GM12801 (cell line): ENCODE results near the gene C1QL3.

ENCODE experiments used
- TF ChIP-seq, protein P1 (sequence below): IDR thresholded peaks from one replicate; pipeline ENCODE4 v1.5.1; 2011; ENCODE audit warnings: control low read depth; ENCODE audit not compliant: insufficient read length; ENCODE audit errors: extremely low read depth

Gene C1QL3

DNA sequence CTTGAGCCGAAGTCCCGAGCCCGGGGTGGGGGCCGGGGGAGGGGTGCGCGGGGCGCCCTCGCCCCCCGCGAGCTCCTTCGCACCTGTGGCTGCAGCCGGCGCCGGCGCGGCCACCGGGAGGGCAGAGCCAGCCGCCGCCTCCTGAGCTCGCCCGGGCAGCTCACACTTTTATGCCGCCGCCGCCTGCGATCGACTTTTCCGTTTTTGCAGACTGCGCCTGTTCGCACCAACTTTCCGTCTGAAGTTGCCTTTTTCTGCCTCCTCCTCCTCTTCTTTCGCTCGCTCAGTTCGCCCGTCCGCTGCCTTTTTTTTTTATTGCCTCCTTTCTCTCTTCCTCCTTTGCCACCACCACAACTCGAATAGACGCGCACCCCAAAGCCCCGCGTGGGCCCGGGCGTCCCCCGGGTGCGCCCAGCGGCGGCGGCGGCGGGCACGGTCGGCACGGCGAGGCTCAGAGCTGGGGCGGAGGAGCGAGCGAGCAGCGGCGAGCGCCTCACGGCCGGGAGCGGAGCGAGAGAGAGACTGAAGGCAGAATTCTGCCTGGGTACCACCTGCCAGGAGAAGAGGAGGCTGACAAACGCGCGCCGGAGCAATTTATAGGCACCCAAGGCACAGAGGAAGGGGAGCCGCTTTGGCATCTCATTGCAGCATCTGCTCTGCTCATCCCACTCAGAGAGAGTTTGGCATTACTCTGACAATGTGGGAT, at the start of gene C1QL3:
Gene C1QL3, minus strand, starts transcription at position 569 of the 706 bp plus-strand sequence. CDS start 814 bp downstream, outside the sequence.
- TF ChIP-seq, protein P1, sequence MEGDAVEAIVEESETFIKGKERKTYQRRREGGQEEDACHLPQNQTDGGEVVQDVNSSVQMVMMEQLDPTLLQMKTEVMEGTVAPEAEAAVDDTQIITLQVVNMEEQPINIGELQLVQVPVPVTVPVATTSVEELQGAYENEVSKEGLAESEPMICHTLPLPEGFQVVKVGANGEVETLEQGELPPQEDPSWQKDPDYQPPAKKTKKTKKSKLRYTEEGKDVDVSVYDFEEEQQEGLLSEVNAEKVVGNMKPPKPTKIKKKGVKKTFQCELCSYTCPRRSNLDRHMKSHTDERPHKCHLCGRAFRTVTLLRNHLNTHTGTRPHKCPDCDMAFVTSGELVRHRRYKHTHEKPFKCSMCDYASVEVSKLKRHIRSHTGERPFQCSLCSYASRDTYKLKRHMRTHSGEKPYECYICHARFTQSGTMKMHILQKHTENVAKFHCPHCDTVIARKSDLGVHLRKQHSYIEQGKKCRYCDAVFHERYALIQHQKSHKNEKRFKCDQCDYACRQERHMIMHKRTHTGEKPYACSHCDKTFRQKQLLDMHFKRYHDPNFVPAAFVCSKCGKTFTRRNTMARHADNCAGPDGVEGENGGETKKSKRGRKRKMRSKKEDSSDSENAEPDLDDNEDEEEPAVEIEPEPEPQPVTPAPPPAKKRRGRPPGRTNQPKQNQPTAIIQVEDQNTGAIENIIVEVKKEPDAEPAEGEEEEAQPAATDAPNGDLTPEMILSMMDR = no peak

DNA sequence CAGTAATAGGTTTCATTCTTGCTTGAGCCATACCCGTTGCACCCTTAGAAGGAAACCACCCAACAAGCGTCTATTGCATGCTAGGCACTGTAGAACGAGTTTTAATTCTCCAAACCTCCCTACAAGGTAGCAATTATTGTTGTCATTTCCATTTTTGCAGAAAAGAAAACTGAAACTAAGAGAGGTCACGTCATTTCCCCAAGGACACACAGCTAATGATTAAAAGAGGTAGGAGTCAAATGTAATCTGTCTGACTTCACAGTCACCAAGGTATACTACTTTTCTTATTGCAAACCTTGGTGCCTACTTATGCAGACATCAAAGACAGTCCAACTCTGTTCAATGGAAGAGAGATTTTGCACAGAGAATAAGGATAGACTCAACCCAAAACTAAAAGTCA, 49.1 kb upstream of the C1QL3 start:
- TF ChIP-seq, protein P1 = no peak

GRCh38 chr10:16566202-16566805, 44.6 kb upstream of the C1QL3 start:
- TF ChIP-seq, protein P1 = no peak

- TF ChIP-seq, protein P1 = no peak
Measured at GRCh38 chr10:16565604-16566003, 43.9 kb upstream of the C1QL3 start.

DNA sequence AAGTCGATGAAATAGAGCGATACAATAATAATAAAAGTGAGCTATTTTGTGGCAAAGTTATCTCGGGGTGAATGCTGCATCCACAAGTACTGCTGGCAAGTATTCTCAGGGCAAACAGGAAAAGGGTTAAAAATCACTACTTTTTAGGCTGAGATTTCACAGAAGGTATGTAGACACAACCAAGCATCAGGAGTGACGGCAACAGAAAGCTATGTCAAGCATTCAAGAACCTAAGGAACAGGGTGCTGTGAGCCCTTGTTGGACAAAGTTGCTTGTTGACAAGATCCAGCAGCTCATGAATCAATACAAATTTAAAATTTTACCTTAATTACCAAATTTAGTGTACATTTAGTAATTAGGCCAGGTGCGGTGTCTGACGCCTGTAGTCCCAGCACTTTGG, 41.2 kb upstream of the C1QL3 start:
- TF ChIP-seq, protein P1 = no peak

DNA sequence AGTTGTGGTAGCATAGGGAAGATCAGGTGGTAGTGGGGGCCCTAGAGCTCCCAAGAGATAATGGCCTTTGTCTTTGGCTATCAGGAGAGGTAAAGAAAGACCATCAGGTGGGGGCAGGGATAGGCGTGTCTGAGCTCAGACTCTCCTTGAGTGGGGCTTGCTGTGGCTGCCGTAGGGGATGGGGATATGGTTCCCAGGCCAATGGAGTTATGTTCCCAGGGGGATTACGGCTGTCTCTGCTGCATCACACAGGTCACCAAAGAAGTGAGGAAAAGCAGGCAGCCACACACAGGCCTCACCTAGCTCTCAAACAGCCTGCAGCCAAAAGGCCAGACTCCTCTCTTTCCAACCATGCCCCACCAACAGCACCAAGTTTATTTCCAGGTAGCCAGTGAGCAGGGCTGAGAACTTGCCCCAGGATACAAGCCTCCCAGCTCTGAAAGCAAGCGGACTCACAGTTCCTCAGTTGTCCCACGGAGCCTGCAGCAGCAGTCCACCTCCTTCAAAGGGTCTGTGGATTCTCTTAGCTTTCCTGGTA, 37.6 kb upstream of the C1QL3 start:
- TF ChIP-seq, protein P1 = no peak

DNA sequence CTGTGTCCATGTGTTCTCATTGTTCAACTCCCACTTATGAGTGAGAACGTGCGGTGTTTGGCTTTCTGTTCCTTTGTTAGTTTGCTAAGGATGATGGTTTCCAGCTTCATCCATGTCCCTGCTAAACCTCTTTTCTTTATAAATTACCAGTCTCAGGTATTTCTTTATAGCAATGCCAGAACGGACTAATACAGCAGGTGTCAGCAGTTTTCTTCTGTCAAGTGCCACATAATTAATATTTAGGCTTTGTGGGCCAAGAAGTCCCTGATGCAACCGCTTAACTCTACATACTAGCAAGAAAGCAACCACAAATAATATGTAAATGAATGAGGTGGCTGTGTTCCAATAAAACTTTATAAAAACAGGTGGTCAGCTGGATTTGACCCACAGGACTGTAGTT, 26.3 kb upstream of the C1QL3 start:
- TF ChIP-seq, protein P1 = no peak
